Activated naive CD8-positive, alpha-beta T cell (primary cell): Measurements from ENCODE around the gene TOR2A.

Experiments
- H3K27ac Mint-ChIP-seq: one replicate; pipeline ENCODE4 v1.8.0; 2021; ENCODE audit warnings: mixed read lengths
- H3K27me3 Mint-ChIP-seq: one replicate; pipeline ENCODE4 v1.8.0; 2021; ENCODE audit warnings: mixed read lengths
- H3K36me3 Mint-ChIP-seq: one replicate; pipeline ENCODE4 v1.8.0; 2021; ENCODE audit warnings: mixed read lengths
- H3K4me1 Mint-ChIP-seq: one replicate; pipeline ENCODE4 v1.8.0; 2021; ENCODE audit warnings: low read depth, mixed read lengths
- H3K4me3 Mint-ChIP-seq: one replicate; pipeline ENCODE4 v1.8.0; 2021; ENCODE audit warnings: mild to moderate bottlenecking, mixed read lengths
- H3K9me3 Mint-ChIP-seq: one replicate; pipeline ENCODE4 v1.8.0; 2021; ENCODE audit warnings: low read depth, mixed read lengths

Gene TOR2A

GRCh38 chr9:127693143-127693542 lies 42.0 kb downstream of the TOR2A start:
- no peaks in the 10 kb centered on the region for H3K9me3 Mint-ChIP-seq
- H3K27ac Mint-ChIP-seq: no peak overlapping the region
- H3K27me3 Mint-ChIP-seq: no peaks in the 10 kb centered on the region
- peaks cover 6% of the 10 kb centered on the region for H3K36me3 Mint-ChIP-seq
- H3K4me1 Mint-ChIP-seq: no peaks in the 10 kb centered on the region
- no peak overlapping the region for H3K4me3 Mint-ChIP-seq

- Mint-ChIP-seq H3K36me3 (peaks cover 6% of the 10 kb centered on the region), H3K4me3 (no peak overlapping the region), H3K4me1 (no peaks in the 10 kb centered on the region), H3K27ac (no peak overlapping the region), H3K27me3 (no peaks in the 10 kb centered on the region), H3K9me3 (no peaks in the 10 kb centered on the region)
Measured at GRCh38 chr9:127692071-127692470, 43.0 kb downstream of the TOR2A start.

GRCh38 chr9:127690735-127691134 lies 44.4 kb downstream of the TOR2A start:
- no peaks in the 10 kb centered on the region for H3K4me1 Mint-ChIP-seq
- no peak overlapping the region for H3K4me3 Mint-ChIP-seq
- H3K27me3 Mint-ChIP-seq: no peaks in the 10 kb centered on the region
- H3K9me3 Mint-ChIP-seq: no peaks in the 10 kb centered on the region
- H3K36me3 Mint-ChIP-seq: peaks cover 6% of the 10 kb centered on the region
- no peak overlapping the region for H3K27ac Mint-ChIP-seq

DNA sequence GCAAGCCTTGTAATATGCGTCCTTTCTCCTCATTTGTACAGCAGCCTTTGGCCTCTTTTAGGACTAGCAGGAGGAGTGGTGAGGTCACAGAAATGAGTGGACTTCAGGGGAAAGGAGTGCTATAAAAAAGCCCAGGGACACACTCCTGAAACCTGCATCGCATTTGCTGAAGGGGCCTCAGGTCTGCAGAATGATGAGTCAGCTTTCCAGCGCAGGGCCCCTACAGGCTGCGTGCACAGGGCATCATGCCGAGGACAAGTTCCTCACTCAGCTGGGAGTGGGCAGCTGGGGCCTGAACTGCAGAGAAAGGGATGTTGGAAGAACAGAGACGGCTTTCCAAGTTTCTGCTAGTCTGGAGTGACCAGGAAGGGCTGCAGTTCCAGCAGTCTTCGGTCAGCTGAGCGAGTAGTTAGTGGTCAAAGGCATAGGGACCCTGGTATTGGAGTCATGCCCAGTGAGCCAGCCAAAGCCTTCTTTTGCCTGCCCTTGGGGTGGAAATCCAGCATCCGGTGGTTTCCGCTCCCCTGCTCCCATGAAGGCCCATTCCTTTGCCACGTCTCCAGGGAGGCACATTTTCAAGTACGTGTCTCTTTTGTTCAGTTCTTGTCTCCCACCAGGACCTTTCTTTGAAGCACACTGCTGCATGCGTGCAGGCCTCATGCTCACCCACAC lies 45.6 kb downstream of the TOR2A start:
- Mint-ChIP-seq H3K27me3 (no peaks in the 10 kb centered on the region), H3K27ac (no peak overlapping the region), H3K4me1 (no peaks in the 10 kb centered on the region), H3K36me3 (peaks cover 6% of the 10 kb centered on the region), H3K9me3 (no peaks in the 10 kb centered on the region), H3K4me3 (no peak overlapping the region)

- no peak overlapping the region for H3K27ac Mint-ChIP-seq
- peaks cover 7% of the 10 kb centered on the region for H3K36me3 Mint-ChIP-seq
- no peaks in the 10 kb centered on the region for H3K27me3 Mint-ChIP-seq
- H3K4me3 Mint-ChIP-seq: no peak overlapping the region
- H3K9me3 Mint-ChIP-seq: no peaks in the 10 kb centered on the region
- H3K4me1 Mint-ChIP-seq: no peaks in the 10 kb centered on the region
Measured at GRCh38 chr9:127686461-127687393, 48.4 kb downstream of the TOR2A start.

DNA sequence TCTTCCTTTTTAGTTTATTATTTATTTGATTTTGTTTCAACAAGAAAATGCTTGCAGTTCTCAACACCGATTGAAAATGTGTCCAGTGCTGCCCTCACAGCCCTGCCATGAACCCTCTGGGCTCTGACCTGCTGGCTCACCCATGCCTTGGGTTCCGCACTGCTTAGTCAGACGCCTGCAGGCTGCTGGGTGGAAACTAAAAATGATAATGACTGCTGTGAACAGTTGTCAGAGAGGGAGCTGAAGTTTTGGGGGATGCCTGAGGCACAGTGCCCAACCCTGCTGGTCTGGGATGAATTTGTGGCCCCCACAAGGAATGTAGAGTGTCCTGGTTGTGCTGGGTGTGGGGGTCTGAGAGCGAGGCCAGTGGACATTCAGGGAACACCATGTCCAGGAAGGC lies 50.5 kb downstream of the TOR2A start:
- H3K9me3 Mint-ChIP-seq: no peaks in the 10 kb centered on the region
- no peak overlapping the region for H3K4me3 Mint-ChIP-seq
- peaks cover 4% of the 10 kb centered on the region for H3K36me3 Mint-ChIP-seq
- H3K27ac Mint-ChIP-seq: no peak overlapping the region
- no peaks in the 10 kb centered on the region for H3K27me3 Mint-ChIP-seq
- no peaks in the 10 kb centered on the region for H3K4me1 Mint-ChIP-seq

GRCh38 chr9:127683723-127684122 lies 51.4 kb downstream of the TOR2A start:
- Mint-ChIP-seq H3K4me1 (no peaks in the 10 kb centered on the region), H3K9me3 (no peaks in the 10 kb centered on the region), H3K36me3 (peaks cover 4% of the 10 kb centered on the region), H3K4me3 (no peak overlapping the region), H3K27me3 (no peaks in the 10 kb centered on the region), H3K27ac (no peak overlapping the region)

DNA sequence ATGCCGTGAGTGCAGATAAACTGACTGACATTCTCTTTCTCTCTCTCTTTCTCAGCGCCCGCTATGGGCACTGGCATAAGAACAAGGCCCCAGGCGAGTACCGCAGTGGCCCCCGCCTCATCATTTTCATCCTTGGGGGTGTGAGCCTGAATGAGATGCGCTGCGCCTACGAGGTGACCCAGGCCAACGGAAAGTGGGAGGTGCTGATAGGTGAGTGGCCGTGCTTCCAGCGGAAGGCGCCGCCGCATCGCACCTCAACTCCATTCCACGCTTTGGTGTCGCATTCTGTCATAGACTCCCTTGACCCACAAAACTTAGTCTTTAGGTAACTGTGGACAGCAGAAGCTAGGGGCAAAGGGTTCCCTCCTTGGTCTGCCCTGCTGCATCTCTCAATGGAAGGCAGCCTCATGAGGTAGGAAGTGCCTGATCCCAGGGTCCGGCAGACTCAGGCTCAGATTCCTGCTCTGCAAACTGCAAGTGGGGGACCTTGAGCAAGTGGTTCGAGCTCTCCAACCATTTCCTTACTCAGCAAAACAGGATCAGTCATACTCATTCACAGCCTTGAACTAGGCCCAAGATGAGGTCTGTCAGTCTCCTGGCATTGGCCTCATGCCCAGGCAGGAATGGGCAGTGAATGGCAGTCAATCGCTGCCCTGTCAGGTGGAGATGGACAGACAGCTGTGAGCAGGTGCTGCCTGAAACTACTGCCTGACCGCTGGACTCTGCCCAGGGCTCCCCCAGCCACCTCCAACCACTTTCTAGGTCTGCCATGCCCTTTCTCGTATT lies 52.5 kb downstream of the TOR2A start:
- H3K9me3 Mint-ChIP-seq: no peaks in the 10 kb centered on the region
- H3K27ac Mint-ChIP-seq: no peak overlapping the region
- H3K4me3 Mint-ChIP-seq: no peak overlapping the region
- no peaks in the 10 kb centered on the region for H3K27me3 Mint-ChIP-seq
- no peaks in the 10 kb centered on the region for H3K4me1 Mint-ChIP-seq
- peaks cover 4% of the 10 kb centered on the region for H3K36me3 Mint-ChIP-seq
